NB4 (cell line): ENCODE results near the gene STK32C.

ENCODE experiments used
- POLR2A ChIP-seq: IDR thresholded peaks from 2 replicates; pipeline ENCODE4 v1.6.1; 2011; ENCODE audit warnings: mild to moderate bottlenecking; ENCODE audit not compliant: insufficient read length; ENCODE audit errors: extremely low read depth
- TF ChIP-seq, protein P1 (sequence below): IDR thresholded peaks from 2 replicates; pipeline ENCODE4 v1.6.1; 2011; ENCODE audit warnings: low read depth, low read length
- TF ChIP-seq, protein P2 (sequence below): IDR thresholded peaks from one replicate; pipeline ENCODE4 v1.5.1; 2012; ENCODE audit warnings: low read depth, low read length

GRCh38 chr10:132249824-132250375 is 57.9 kb downstream of the STK32C start:
- TF ChIP-seq, protein P1, sequence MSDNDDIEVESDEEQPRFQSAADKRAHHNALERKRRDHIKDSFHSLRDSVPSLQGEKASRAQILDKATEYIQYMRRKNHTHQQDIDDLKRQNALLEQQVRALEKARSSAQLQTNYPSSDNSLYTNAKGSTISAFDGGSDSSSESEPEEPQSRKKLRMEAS, result no peak
- TF ChIP-seq, protein P2, sequence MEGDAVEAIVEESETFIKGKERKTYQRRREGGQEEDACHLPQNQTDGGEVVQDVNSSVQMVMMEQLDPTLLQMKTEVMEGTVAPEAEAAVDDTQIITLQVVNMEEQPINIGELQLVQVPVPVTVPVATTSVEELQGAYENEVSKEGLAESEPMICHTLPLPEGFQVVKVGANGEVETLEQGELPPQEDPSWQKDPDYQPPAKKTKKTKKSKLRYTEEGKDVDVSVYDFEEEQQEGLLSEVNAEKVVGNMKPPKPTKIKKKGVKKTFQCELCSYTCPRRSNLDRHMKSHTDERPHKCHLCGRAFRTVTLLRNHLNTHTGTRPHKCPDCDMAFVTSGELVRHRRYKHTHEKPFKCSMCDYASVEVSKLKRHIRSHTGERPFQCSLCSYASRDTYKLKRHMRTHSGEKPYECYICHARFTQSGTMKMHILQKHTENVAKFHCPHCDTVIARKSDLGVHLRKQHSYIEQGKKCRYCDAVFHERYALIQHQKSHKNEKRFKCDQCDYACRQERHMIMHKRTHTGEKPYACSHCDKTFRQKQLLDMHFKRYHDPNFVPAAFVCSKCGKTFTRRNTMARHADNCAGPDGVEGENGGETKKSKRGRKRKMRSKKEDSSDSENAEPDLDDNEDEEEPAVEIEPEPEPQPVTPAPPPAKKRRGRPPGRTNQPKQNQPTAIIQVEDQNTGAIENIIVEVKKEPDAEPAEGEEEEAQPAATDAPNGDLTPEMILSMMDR, result no peak
- no peak for TF ChIP-seq POLR2A
